Mucosa of rectum (tissue), 2 donors: Measurements from ENCODE around the gene FOXF2.
A peak's percentile ranks its signal among the peaks of the same experiment; 100 is the strongest.

Experiments used
- H3K27ac ChIP-seq, 2 donors: one replicate each; pipeline ENCODE4 v1.7.0; 2013; ENCODE audit warnings: inconsistent platforms in 2 of 2, low read depth in 2 of 2, low read length in 2 of 2
- H3K27me3 ChIP-seq, 2 donors: one replicate each; pipeline ENCODE4 v1.7.0; 2013; ENCODE audit warnings: low read length in 2 of 2; ENCODE audit not compliant: control insufficient read depth in 2 of 2, insufficient read depth in 2 of 2
- H3K36me3 ChIP-seq, 2 donors: one replicate each; pipeline ENCODE4 v1.7.0; 2013; ENCODE audit warnings: low read length in 2 of 2; ENCODE audit not compliant: control insufficient read depth in 2 of 2, insufficient read depth in 2 of 2
- H3K4me1 ChIP-seq, 2 donors: one replicate each; pipeline ENCODE4 v1.7.0; 2013; ENCODE audit warnings: low read length in 2 of 2, mild to moderate bottlenecking in 1 of 2; ENCODE audit not compliant: control insufficient read depth in 2 of 2, insufficient read depth in 2 of 2
- H3K4me3 ChIP-seq, 2 donors: one replicate each; pipeline ENCODE4 v1.7.0; 2013; ENCODE audit warnings: low read length in 2 of 2
- H3K9ac ChIP-seq, 2 donors: one replicate each; pipeline ENCODE4 v1.7.0; 2013; ENCODE audit warnings: low read length in 2 of 2, low read depth in 1 of 2, mild to moderate bottlenecking in 1 of 2
- H3K9me3 ChIP-seq, 2 donors: one replicate each; pipeline ENCODE4 v1.7.0; 2013; ENCODE audit warnings: low read length in 2 of 2; ENCODE audit not compliant: control insufficient read depth in 2 of 2
- donor health status: healthy.
- donor health status: Normal muscosa, but diverticular disease.

FOXF2 gene

DNA sequence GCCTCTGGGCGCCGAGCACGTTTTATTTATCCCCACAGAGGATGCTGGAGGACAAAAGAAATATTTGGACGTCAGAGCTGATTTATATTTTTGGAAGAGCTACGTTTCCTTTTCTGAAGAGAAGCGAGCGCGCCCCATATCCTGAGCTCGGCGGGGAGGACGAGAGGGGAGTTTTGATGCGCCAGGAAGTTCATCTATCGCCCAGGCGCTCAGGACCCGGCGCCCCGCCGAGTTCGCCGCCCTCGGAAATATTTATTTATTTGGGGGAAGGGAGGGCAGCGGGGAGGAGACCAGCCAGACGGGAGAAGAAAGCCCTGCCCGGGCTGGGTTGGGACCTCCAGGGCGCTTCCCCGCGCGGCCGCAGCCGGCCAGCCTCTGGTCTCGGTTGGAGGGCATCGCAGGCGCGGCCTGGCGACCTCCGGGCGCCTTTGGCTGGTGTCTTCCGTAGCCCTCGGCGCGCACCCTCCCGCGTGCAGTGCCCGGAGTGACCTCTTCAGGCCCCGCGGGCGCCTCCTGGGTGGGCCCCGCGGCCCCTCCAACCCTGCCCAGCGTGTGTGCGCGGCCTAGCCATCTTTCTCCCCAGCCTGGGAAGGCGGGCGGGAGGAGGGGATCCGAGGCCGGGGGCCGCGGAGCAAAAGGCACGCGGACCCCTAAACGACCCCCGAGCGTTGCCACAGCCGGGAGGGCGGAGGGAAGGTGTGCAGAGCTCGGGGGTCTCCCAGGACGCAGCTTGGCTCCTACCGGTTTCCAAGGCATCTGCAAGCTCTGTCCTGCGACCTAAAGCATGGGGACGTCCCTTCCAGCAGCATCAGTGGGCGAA lies 5.4 kb upstream of the FOXF2 start:
- Histone ChIP-seq H3K9ac (peak overlapping the region in 1 of 2 donors; percentile 51), H3K27me3 (peaks cover 56 to 67% of the 10 kb centered on the region in 2 donors), H3K4me3 (peak overlapping the region in 1 of 2 donors; percentile 30), H3K4me1 (peaks cover 0 to 2% of the 10 kb centered on the region in 2 donors), H3K9me3 (no peaks in the 10 kb centered on the region), H3K27ac (peak overlapping the region; percentile 80 to 82), H3K36me3 (no peaks in the 10 kb centered on the region)

DNA sequence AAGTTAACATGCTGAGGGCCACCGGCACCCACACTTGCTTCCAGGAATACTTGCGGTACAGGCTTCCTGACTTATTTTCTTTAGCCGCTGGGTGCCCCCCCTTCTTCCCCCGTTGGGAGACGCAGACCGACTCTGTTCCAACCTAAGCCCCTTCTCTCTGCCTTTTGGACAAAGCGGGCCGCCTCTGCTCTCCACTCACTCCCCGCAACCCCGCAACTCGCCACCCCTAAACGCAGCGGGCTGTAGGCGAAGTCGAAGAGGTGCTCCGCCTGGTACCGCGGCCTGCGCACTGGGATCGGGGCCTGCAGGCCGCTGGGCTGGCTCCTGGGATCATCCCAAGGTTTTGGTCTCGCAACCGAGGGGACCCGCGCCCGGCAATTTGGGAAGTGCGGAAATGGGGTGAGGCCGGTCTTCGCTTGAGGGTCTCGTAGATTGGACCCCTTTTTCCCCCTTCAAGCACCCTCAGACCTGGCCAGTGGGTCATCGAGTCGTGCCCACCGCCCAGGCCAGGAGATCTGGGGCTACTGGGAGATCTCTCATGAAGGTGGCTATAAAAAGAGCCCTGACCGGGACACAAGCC lies 4.7 kb upstream of the FOXF2 start:
- peak overlapping the region; percentile 80 to 82 for H3K27ac ChIP-seq
- H3K9me3 ChIP-seq = no peaks in the 10 kb centered on the region
- H3K36me3 ChIP-seq = no peaks in the 10 kb centered on the region
- H3K9ac ChIP-seq = peak overlapping the region in 1 of 2 donors; percentile 51
- H3K4me1 ChIP-seq = peaks cover 0 to 2% of the 10 kb centered on the region in 2 donors
- peak overlapping the region in 1 of 2 donors; percentile 30 for H3K4me3 ChIP-seq
- peaks cover 49 to 64% of the 10 kb centered on the region in 2 donors for H3K27me3 ChIP-seq

GRCh38 chr6:1385129-1386037 lies 4.0 kb upstream of the FOXF2 start:
- Histone ChIP-seq H3K9ac (peak overlapping the region in 1 of 2 donors; percentile 34), H3K27ac (peak overlapping the region; percentile 80 to 82), H3K4me3 (no peak overlapping the region), H3K36me3 (no peaks in the 10 kb centered on the region), H3K9me3 (no peaks in the 10 kb centered on the region), H3K4me1 (peaks cover 0 to 2% of the 10 kb centered on the region in 2 donors), H3K27me3 (peaks cover 42 to 57% of the 10 kb centered on the region in 2 donors)

- Histone ChIP-seq H3K9me3 (no peaks in the 10 kb centered on the region), H3K27me3 (peaks cover 38 to 54% of the 10 kb centered on the region in 2 donors), H3K4me3 (no peak overlapping the region), H3K4me1 (peaks cover 0 to 2% of the 10 kb centered on the region in 2 donors), H3K27ac (peak overlapping the region; percentile 80 to 82), H3K9ac (peak overlapping the region; percentile 8 to 12), H3K36me3 (no peaks in the 10 kb centered on the region)
These were observed 3.2 kb upstream of the FOXF2 start for GRCh38 chr6:1386038-1386709.

DNA sequence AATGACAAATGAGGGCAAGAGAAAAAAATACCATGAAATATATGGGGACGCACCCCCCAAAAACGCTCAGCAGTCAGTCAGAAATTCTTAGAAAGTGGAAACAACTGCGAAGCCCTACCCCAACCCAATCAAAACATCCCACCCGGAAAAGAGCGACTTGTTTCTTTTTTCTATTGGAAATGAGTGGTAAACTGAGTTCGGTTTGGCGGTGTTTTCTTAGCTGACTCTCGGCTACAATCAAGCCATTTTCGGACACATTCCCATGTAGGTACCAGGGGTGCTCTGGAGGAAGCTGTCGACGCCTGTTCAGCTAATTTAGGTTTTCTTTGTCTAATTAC lies 1.9 kb upstream of the FOXF2 start:
- H3K27me3 ChIP-seq = peaks cover 37 to 54% of the 10 kb centered on the region in 2 donors
- peak overlapping the region; percentile 54 to 70 for H3K27ac ChIP-seq
- H3K9me3 ChIP-seq = no peaks in the 10 kb centered on the region
- peak overlapping the region; percentile 22 to 23 for H3K4me3 ChIP-seq
- H3K9ac ChIP-seq = peak overlapping the region in 1 of 2 donors; percentile 60
- H3K4me1 ChIP-seq = peaks cover 0 to 2% of the 10 kb centered on the region in 2 donors
- no peaks in the 10 kb centered on the region for H3K36me3 ChIP-seq

DNA sequence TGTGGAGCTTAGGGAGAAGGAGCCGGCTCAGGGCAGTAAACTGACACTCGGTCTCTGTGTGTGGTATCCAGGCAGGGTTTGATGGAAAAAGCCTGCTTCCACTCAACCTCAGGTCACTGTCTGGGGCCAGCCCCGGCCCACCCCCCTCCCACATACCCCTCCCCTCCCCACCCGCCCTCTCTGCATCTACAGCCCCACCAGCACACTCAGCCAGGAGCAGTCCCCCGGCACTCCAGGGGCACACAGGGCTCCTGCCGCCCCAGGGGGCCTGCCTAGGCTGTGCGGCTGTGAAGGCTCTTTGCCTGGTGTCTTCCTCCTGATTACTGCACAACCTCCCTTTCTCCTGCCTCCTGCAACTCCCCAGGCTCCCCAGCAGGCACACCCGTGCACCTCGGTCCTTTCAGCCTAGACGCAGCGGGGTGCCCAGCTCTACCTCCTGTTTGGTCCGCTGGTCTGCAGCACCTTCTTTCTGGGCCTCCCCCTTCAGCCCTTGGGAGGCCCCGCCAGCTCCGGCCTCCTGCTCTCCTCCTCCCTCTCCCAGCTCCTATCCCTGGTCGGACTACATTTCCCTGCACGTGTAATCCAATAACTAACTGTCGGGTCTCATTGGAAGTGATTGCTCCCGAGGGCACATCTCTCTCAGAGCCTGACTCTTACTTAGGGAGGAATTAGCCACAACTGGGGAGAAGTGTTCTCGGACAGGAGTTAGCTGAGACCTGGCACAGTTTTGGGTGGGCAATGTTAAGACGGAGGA lies 1.3 kb upstream of the FOXF2 start:
- Histone ChIP-seq H3K9ac (peak overlapping the region; percentile 5 to 60), H3K27ac (peak overlapping the region; percentile 70 to 83), H3K36me3 (no peaks in the 10 kb centered on the region), H3K4me3 (peak overlapping the region; percentile 34 to 55), H3K27me3 (peaks cover 32 to 53% of the 10 kb centered on the region in 2 donors), H3K4me1 (no peaks in the 10 kb centered on the region), H3K9me3 (no peaks in the 10 kb centered on the region)

GRCh38 chr6:1388630-1389368 lies 577 bp upstream of the FOXF2 start:
- Histone ChIP-seq H3K27me3 (peaks cover 35 to 57% of the 10 kb centered on the region in 2 donors), H3K9me3 (no peaks in the 10 kb centered on the region), H3K4me3 (peak overlapping the region; percentile 55 to 63), H3K4me1 (no peaks in the 10 kb centered on the region), H3K27ac (peak overlapping the region; percentile 70 to 83), H3K36me3 (no peaks in the 10 kb centered on the region), H3K9ac (peak overlapping the region in 1 of 2 donors; percentile 43)

- H3K36me3 ChIP-seq = no peaks in the 10 kb centered on the region
- peak overlapping the region; percentile 47 to 68 for H3K9ac ChIP-seq
- H3K4me3 ChIP-seq = peak overlapping the region; percentile 45 to 59
- H3K9me3 ChIP-seq = no peaks in the 10 kb centered on the region
- peaks cover 41 to 59% of the 10 kb centered on the region in 2 donors for H3K27me3 ChIP-seq
- H3K27ac ChIP-seq = peak overlapping the region; percentile 66 to 74
- no peaks in the 10 kb centered on the region for H3K4me1 ChIP-seq
These were observed 963 bp downstream of the FOXF2 start for GRCh38 chr6:1390133-1390945.
